Measurements from ENCODE around the gene VTCN1.

The VTCN1 gene

GRCh38 chr1:117231748-117232373 is 21.1 kb upstream of the VTCN1 start:
- no peak for TF ChIP-seq CTCF (IDR thresholded peaks at IDR 0.05; ENCODE audit: low read depth, low read length)
- DNase-seq (ENCODE audit: low read depth, low spot score), result no peak
- in situ Hi-C loops (cut with HindIII; ENCODE audit: low sequenced_read_pairs), result no loop called here
- H3K4me3 ChIP-seq (ENCODE audit: low read depth, low read length), result no peak overlapping the region

- in situ Hi-C loops (cut with HindIII; ENCODE audit: low sequenced_read_pairs), result no loop called here
- no peak overlapping the region for H3K4me3 ChIP-seq (ENCODE audit: low read depth, low read length)
- no peak for TF ChIP-seq CTCF (IDR thresholded peaks at IDR 0.05; ENCODE audit: low read depth, low read length)
- DNase-seq (ENCODE audit: low read depth, low spot score), result no peak
Measured at GRCh38 chr1:117231312-117231711, 20.6 kb upstream of the VTCN1 start.

- no peak for TF ChIP-seq CTCF (IDR thresholded peaks at IDR 0.05; ENCODE audit: low read depth, low read length)
- no peak for DNase-seq (ENCODE audit: low read depth, low spot score)
- H3K4me3 ChIP-seq (ENCODE audit: low read depth, low read length), result no peak overlapping the region
- in situ Hi-C loops (cut with HindIII; ENCODE audit: low sequenced_read_pairs), result no loop called here
Measured at GRCh38 chr1:117229217-117229616, 18.5 kb upstream of the VTCN1 start.

GRCh38 chr1:117225931-117226330 is 15.2 kb upstream of the VTCN1 start:
- TF ChIP-seq CTCF (IDR thresholded peaks at IDR 0.05; ENCODE audit: low read depth, low read length), result no peak
- in situ Hi-C loops (cut with HindIII; ENCODE audit: low sequenced_read_pairs), result no loop called here
- no peak overlapping the region for H3K4me3 ChIP-seq (ENCODE audit: low read depth, low read length)
- no peak for DNase-seq (ENCODE audit: low read depth, low spot score)

GRCh38 chr1:117216718-117217117 is 6.0 kb upstream of the VTCN1 start:
- DNase-seq (ENCODE audit: low read depth, low spot score), result no peak

GRCh38 chr1:117215733-117216462 is 5.2 kb upstream of the VTCN1 start:
- H3K4me3 ChIP-seq (ENCODE audit: low read depth, low read length), result no peak overlapping the region
- no peak for TF ChIP-seq CTCF (IDR thresholded peaks at IDR 0.05; ENCODE audit: low read depth, low read length)
- DNase-seq (ENCODE audit: low read depth, low spot score), result no peak
- in situ Hi-C loops (cut with HindIII; ENCODE audit: low sequenced_read_pairs), result no loop called here

More at GRCh38 chr1:117216718-117217117, 6.0 kb upstream of the VTCN1 start:
- no peak for TF ChIP-seq CTCF (IDR thresholded peaks at IDR 0.05; ENCODE audit: low read depth, low read length)
- in situ Hi-C loops (cut with HindIII; ENCODE audit: low sequenced_read_pairs), result no loop called here
- no peak overlapping the region for H3K4me3 ChIP-seq (ENCODE audit: low read depth, low read length)
